Neutrophil (primary cell): Measurements from ENCODE around the gene COP1.
"Not testable (repeated sequence)": the region's sequence is repeated elsewhere in the genome, so short reads cannot be mapped to it uniquely, and the experiment has no call there.

Experiments
- H3K27ac ChIP-seq: fragments of 200-600 bp; sonication (generic); 2 replicates; pipeline ENCODE4 v1.5.1; 2016; ENCODE audit warnings: mild to moderate bottlenecking, moderate library complexity
- H3K27me3 ChIP-seq: fragments of 200-600 bp; sonication (generic); 2 replicates; pipeline ENCODE4 v1.6.0; 2016; ENCODE audit warnings: mild to moderate bottlenecking
- H3K36me3 ChIP-seq: fragments of 200-600 bp; sonication (generic); 2 replicates; pipeline ENCODE4 v1.5.1; 2017
- H3K4me1 ChIP-seq, 2 experiments: fragments of 200-600 bp in 1 of 2; sonication (generic) in 1 of 2; 1 replicate in 1 of 2; 2 replicates in 1 of 2; pipeline versions ENCODE4 v1.5.1 to v1.6.1; 2013 to 2016; ENCODE audit warnings: low read depth in 1 of 2, low read length in 1 of 2, mild to moderate bottlenecking in 1 of 2, moderate library complexity in 1 of 2; ENCODE audit not compliant: control insufficient read depth in 1 of 2, insufficient read depth in 1 of 2
- H3K4me3 ChIP-seq, 2 experiments: fragments of 200-600 bp in 1 of 2; sonication (generic) in 1 of 2; 1 replicate in 1 of 2; 2 replicates in 1 of 2; pipeline ENCODE4 v1.5.1; 2013 to 2016; ENCODE audit warnings: low read depth in 1 of 2, low read length in 1 of 2, mild to moderate bottlenecking in 1 of 2, moderate library complexity in 1 of 2
- H3K9me3 ChIP-seq: fragments of 200-600 bp; sonication (generic); 2 replicates; pipeline ENCODE4 v1.5.1; 2016
- TF ChIP-seq, protein P1 (sequence below): fragments of 200-600 bp; sonication (generic); IDR thresholded peaks from 2 replicates; pipeline ENCODE4 v1.5.1; 2016; ENCODE audit warnings: antibody characterized with exemption

The COP1 gene

GRCh38 chr1:176206961-176207902 lies at the start of gene COP1:
TSS of gene COP1 (minus strand) at chr1:176207286. CDS start at chr1:176206978, 308 bp downstream.
- Histone ChIP-seq H3K27me3 (no peaks in the 10 kb centered on the region), H3K36me3 (no peaks in the 10 kb centered on the region), H3K4me1 (peaks cover 74% of the 10 kb centered on the region in 2 experiments), H3K27ac (peak within 1 kb of the TSS; percentile 99), H3K9me3 (no peaks in the 10 kb centered on the region), H3K4me3 (peak within 1 kb of the TSS; percentile 93 to 95)
- TF ChIP-seq, protein P1, sequence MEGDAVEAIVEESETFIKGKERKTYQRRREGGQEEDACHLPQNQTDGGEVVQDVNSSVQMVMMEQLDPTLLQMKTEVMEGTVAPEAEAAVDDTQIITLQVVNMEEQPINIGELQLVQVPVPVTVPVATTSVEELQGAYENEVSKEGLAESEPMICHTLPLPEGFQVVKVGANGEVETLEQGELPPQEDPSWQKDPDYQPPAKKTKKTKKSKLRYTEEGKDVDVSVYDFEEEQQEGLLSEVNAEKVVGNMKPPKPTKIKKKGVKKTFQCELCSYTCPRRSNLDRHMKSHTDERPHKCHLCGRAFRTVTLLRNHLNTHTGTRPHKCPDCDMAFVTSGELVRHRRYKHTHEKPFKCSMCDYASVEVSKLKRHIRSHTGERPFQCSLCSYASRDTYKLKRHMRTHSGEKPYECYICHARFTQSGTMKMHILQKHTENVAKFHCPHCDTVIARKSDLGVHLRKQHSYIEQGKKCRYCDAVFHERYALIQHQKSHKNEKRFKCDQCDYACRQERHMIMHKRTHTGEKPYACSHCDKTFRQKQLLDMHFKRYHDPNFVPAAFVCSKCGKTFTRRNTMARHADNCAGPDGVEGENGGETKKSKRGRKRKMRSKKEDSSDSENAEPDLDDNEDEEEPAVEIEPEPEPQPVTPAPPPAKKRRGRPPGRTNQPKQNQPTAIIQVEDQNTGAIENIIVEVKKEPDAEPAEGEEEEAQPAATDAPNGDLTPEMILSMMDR = peak; percentile 9

DNA sequence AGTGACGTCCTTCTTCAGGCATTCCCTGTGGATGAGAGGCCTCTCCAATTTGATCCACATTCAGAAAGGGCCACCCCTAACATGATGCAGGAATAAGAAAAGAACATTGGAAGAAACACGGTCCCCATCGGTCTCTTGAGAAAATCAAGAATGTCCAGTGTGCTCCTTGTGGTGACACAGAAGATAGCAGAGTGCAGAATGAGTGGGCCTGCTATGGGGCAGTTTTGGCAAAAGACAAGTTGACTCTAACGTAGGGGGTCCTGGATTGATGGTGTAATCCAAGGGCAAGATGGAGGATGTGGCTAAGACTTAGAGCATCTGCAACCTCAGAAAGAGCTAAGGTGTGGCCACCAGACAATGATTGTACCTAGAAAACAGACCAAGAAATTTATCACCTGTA lies 45.1 kb upstream of the COP1 start:
- no peaks in the 10 kb centered on the region for H3K9me3 ChIP-seq
- no peak overlapping the region for H3K27ac ChIP-seq
- TF ChIP-seq, protein P1 = no peak
- H3K27me3 ChIP-seq = no peaks in the 10 kb centered on the region
- no peak overlapping the region for H3K4me3 ChIP-seq
- no peaks in the 10 kb centered on the region for H3K4me1 ChIP-seq
- H3K36me3 ChIP-seq = no peaks in the 10 kb centered on the region

DNA sequence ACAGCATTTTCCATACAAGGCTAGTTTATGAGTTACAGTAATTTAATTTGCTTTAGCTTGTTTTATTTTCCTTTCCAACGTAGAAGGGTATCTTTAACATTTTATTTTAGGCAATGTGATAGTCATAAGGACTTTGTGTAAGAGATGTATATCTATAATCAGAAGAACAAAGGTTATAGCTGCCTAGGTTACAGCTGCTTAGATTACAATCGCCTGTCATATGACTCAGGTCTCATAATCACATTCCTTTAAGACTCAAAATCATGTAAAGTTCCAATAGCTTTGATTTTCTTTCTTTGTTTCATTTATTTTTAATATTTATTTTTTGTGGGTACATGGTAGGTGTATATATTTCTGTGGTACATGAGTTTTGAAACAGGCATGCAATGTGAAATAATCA lies 37.8 kb upstream of the COP1 start:
- H3K4me3 ChIP-seq = no peak overlapping the region
- H3K9me3 ChIP-seq = no peaks in the 10 kb centered on the region
- no peaks in the 10 kb centered on the region for H3K27me3 ChIP-seq
- H3K36me3 ChIP-seq = no peaks in the 10 kb centered on the region
- no peak overlapping the region for H3K27ac ChIP-seq
- TF ChIP-seq, protein P1 = no peak
- no peaks in the 10 kb centered on the region for H3K4me1 ChIP-seq

DNA sequence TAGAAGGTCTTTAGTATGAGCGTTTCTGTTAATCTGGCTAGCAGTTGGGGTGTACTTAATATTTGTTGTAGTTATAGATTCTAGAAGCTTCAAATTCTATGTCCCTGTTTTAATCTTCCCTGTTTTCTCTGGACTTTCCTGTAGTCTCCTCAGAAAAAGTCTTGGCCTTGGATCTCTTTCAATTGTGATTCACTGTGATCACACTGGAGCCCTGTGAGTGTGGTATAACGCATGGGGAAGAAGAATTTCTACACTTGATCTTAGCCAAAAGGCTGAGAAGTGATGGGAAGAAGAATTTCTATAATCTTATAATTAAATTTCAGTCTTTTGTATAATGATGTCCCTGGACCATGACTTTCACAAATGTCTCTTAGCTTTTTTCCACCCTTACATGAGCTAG lies 36.7 kb upstream of the COP1 start:
- no peaks in the 10 kb centered on the region for H3K4me1 ChIP-seq
- H3K9me3 ChIP-seq = no peaks in the 10 kb centered on the region
- H3K27ac ChIP-seq = no peak overlapping the region
- no peaks in the 10 kb centered on the region for H3K36me3 ChIP-seq
- TF ChIP-seq, protein P1 = no peak
- H3K27me3 ChIP-seq = no peaks in the 10 kb centered on the region
- no peak overlapping the region for H3K4me3 ChIP-seq

DNA sequence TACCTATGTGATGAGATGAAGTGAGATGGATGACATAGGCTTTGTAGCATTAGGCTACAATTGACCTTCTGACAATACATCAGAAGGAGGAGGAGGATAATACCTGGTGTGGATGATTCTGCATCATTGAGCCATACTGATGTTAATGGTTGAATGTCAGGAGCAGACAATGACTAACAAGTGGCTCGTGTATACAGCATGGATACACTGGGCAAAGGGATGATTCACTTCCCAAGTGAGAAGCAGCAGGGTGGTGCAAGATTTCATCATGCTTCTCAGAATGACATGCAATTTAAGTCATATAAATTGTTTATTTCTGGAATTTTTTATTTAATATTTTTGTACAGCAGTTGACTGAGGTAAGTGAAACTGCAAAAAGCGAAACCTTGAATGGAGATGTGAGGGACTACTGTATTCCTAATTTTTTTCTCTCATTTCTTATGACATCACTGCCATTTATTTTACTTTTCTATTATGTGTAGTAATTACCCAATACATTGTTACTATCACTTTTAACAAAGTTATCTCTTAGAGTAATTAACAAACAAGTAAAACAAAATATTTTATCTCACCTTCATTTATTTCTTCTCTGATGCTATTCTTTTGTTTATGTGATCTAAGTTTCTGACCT lies 34.4 kb upstream of the COP1 start:
- H3K4me1 ChIP-seq = no peaks in the 10 kb centered on the region
- no peaks in the 10 kb centered on the region for H3K27me3 ChIP-seq
- no peaks in the 10 kb centered on the region for H3K9me3 ChIP-seq
- TF ChIP-seq, protein P1 = no peak
- H3K27ac ChIP-seq = no peak overlapping the region
- H3K36me3 ChIP-seq = no peaks in the 10 kb centered on the region
- no peak overlapping the region for H3K4me3 ChIP-seq

- not testable (repeated sequence) for H3K27me3 ChIP-seq, H3K9me3 ChIP-seq, H3K36me3 ChIP-seq, H3K4me1 ChIP-seq, H3K27ac ChIP-seq, H3K4me3 ChIP-seq
Measured at GRCh38 chr1:176233657-176234056, 26.6 kb upstream of the COP1 start.
